Measurements from ENCODE around the gene ITPK1.
"Not testable (repeated sequence)": the region's sequence is repeated elsewhere in the genome, so short reads cannot be mapped to it uniquely, and the experiment has no call there.

- TF ChIP-seq CEBPB (IDR thresholded peaks at IDR 0.05; ENCODE audit: borderline replicate concordance in 1 of 2, low read depth in 2 of 2, low read length in 2 of 2); CTCF (IDR thresholded peaks at IDR 0.05 in 2 of 3, conservative IDR thresholded peaks at IDR 0.05 in 1 of 3; ENCODE audit: control insufficient read depth in 2 of 3, extremely low read depth in 1 of 3, insufficient read depth in 1 of 3, low read depth in 3 of 3, low read length in 3 of 3); RAD21 (IDR thresholded peaks at IDR 0.05; ENCODE audit: insufficient read depth, low read depth, low read length); ZBTB11 (CRISPR knock-in tag; IDR thresholded peaks at IDR 0.05); CREB1 (IDR thresholded peaks at IDR 0.05; ENCODE audit: low read depth); TCF12 (IDR thresholded peaks at IDR 0.05; ENCODE audit: low read depth, low read length); CBX3 (IDR thresholded peaks at IDR 0.05; ENCODE audit: borderline replicate concordance, low read depth); EZH2 (IDR thresholded peaks at IDR 0.05; ENCODE audit: borderline replicate concordance, control insufficient read depth, low read depth, low read length); SP1 (IDR thresholded peaks at IDR 0.05; ENCODE audit: low read depth, low read length); PAX8 (IDR thresholded peaks at IDR 0.05): not testable (repeated sequence)
- TF ChIP-seq, protein P1, sequence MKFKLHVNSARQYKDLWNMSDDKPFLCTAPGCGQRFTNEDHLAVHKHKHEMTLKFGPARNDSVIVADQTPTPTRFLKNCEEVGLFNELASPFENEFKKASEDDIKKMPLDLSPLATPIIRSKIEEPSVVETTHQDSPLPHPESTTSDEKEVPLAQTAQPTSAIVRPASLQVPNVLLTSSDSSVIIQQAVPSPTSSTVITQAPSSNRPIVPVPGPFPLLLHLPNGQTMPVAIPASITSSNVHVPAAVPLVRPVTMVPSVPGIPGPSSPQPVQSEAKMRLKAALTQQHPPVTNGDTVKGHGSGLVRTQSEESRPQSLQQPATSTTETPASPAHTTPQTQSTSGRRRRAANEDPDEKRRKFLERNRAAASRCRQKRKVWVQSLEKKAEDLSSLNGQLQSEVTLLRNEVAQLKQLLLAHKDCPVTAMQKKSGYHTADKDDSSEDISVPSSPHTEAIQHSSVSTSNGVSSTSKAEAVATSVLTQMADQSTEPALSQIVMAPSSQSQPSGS (IDR thresholded peaks at IDR 0.05; ENCODE audit: low read length), result not testable (repeated sequence)
- TF ChIP-seq, protein P2, sequence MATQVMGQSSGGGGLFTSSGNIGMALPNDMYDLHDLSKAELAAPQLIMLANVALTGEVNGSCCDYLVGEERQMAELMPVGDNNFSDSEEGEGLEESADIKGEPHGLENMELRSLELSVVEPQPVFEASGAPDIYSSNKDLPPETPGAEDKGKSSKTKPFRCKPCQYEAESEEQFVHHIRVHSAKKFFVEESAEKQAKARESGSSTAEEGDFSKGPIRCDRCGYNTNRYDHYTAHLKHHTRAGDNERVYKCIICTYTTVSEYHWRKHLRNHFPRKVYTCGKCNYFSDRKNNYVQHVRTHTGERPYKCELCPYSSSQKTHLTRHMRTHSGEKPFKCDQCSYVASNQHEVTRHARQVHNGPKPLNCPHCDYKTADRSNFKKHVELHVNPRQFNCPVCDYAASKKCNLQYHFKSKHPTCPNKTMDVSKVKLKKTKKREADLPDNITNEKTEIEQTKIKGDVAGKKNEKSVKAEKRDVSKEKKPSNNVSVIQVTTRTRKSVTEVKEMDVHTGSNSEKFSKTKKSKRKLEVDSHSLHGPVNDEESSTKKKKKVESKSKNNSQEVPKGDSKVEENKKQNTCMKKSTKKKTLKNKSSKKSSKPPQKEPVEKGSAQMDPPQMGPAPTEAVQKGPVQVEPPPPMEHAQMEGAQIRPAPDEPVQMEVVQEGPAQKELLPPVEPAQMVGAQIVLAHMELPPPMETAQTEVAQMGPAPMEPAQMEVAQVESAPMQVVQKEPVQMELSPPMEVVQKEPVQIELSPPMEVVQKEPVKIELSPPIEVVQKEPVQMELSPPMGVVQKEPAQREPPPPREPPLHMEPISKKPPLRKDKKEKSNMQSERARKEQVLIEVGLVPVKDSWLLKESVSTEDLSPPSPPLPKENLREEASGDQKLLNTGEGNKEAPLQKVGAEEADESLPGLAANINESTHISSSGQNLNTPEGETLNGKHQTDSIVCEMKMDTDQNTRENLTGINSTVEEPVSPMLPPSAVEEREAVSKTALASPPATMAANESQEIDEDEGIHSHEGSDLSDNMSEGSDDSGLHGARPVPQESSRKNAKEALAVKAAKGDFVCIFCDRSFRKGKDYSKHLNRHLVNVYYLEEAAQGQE (IDR thresholded peaks at IDR 0.05; ENCODE audit: low read depth, low read length), result not testable (repeated sequence)
- TF ChIP-seq, protein P3, sequence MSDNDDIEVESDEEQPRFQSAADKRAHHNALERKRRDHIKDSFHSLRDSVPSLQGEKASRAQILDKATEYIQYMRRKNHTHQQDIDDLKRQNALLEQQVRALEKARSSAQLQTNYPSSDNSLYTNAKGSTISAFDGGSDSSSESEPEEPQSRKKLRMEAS (IDR thresholded peaks at IDR 0.05; ENCODE audit: low read depth, low read length), result not testable (repeated sequence)
- TF ChIP-seq, protein P4, sequence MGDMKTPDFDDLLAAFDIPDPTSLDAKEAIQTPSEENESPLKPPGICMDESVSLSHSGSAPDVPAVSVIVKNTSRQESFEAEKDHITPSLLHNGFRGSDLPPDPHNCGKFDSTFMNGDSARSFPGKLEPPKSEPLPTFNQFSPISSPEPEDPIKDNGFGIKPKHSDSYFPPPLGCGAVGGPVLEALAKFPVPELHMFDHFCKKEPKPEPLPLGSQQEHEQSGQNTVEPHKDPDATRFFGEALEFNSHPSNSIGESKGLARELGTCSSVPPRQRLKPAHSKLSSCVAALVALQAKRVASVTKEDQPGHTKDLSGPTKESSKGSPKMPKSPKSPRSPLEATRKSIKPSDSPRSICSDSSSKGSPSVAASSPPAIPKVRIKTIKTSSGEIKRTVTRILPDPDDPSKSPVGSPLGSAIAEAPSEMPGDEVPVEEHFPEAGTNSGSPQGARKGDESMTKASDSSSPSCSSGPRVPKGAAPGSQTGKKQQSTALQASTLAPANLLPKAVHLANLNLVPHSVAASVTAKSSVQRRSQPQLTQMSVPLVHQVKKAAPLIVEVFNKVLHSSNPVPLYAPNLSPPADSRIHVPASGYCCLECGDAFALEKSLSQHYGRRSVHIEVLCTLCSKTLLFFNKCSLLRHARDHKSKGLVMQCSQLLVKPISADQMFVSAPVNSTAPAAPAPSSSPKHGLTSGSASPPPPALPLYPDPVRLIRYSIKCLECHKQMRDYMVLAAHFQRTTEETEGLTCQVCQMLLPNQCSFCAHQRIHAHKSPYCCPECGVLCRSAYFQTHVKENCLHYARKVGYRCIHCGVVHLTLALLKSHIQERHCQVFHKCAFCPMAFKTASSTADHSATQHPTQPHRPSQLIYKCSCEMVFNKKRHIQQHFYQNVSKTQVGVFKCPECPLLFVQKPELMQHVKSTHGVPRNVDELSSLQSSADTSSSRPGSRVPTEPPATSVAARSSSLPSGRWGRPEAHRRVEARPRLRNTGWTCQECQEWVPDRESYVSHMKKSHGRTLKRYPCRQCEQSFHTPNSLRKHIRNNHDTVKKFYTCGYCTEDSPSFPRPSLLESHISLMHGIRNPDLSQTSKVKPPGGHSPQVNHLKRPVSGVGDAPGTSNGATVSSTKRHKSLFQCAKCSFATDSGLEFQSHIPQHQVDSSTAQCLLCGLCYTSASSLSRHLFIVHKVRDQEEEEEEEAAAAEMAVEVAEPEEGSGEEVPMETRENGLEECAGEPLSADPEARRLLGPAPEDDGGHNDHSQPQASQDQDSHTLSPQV (IDR thresholded peaks at IDR 0.05), result not testable (repeated sequence)
Measured at GRCh38 chr14:93159625-93160352, 44.1 kb upstream of the ITPK1 start.

Measured in GM12878 (cell line).